Activated CD8-positive, alpha-beta T cell treated with anti-CD3 and anti-CD28 coated beads for 36 hours (primary cell): ENCODE results near the gene UBA52. TPM values are rescaled to one million over a fixed set of nuclear protein-coding genes. Genes with fewer than 3 reads are reported as not detected.

Source experiments
- ATAC-seq: fragments of 200-7000 bp; cut with Tn5 transposase; one replicate; pipeline ENCODE4 v1.10.0; 2021; ENCODE audit warnings: mild to moderate bottlenecking, moderate library complexity
- CTCF ChIA-PET: fragments of 350-600 bp; sonication (Branson Sonifier 250); formaldehyde crosslinking; loops from one replicate; lab custom pipeline; 2021; ENCODE audit warnings: antibody characterized with exemption; lab: Charles Lee
- POLR2A ChIA-PET: fragments of 350-600 bp; sonication (Branson Sonifier 250); formaldehyde crosslinking; loops from one replicate; lab custom pipeline; 2021; ENCODE audit warnings: antibody characterized with exemption; lab: Charles Lee
- DNase-seq: peaks from one replicate; pipeline ENCODE4 v3.0.0-alpha.2; 2020
- H3K27ac Mint-ChIP-seq: one replicate; pipeline ENCODE4 v1.8.0; 2021; ENCODE audit warnings: mild to moderate bottlenecking, mixed read lengths
- H3K27me3 Mint-ChIP-seq: one replicate; pipeline ENCODE4 v1.8.0; 2021; ENCODE audit warnings: mixed read lengths
- H3K36me3 Mint-ChIP-seq: one replicate; pipeline ENCODE4 v1.8.0; 2021; ENCODE audit warnings: low read depth, mixed read lengths
- H3K4me1 Mint-ChIP-seq: one replicate; pipeline ENCODE4 v1.8.0; 2021; ENCODE audit warnings: low read depth, mixed read lengths
- H3K4me3 Mint-ChIP-seq: one replicate; pipeline ENCODE4 v1.8.0; 2021; ENCODE audit warnings: mild to moderate bottlenecking, moderate library complexity, mixed read lengths
- H3K9me3 Mint-ChIP-seq: one replicate; pipeline ENCODE4 v1.8.0; 2021; ENCODE audit warnings: mixed read lengths
- CTCF ChIP-seq: fragments of 200-600 bp; IDR thresholded peaks from one replicate; pipeline ENCODE4 v1.8.0; 2022; ENCODE audit warnings: antibody characterized with exemption, mild to moderate bottlenecking
- intact Hi-C: fragments of 100-400 bp; cut with micrococcal nuclease; formaldehyde crosslinking; loops from one replicate; pipeline ENCODE4 v1.10.0; 2022
- total RNA-seq, 2 experiments: library from RNA; stranded (reverse); gene quantifications; one replicate each; pipeline ENCODE4 v1.2.3, GENCODE V29; 2021

The UBA52 gene
- total RNA-seq, 2 experiments from 2014 or later = 1,795 to 1,837 TPM

GRCh38 chr19:18551631-18552030 lies 20.0 kb upstream of the UBA52 start:
- DNase-seq (no peak), ATAC-seq (no peak)
- Mint-ChIP-seq H3K27me3 (no peaks in the 10 kb centered on the region), H3K36me3 (no peaks in the 10 kb centered on the region), H3K4me1 (no peaks in the 10 kb centered on the region), H3K4me3 (no peak overlapping the region), H3K27ac (no peak overlapping the region), H3K9me3 (no peaks in the 10 kb centered on the region)
- no peak for TF ChIP-seq CTCF
- POLR2A ChIA-PET = no interaction called here
- CTCF ChIA-PET = interaction anchor here (0.7 to 2.3 kb wide), 2 partner anchors 21 to 32 kb away, joined by 3 to 7 read pairs; no protein-coding TSS in a partner anchor
- intact Hi-C loops = no loop called here

- no peak for TF ChIP-seq CTCF
- H3K27ac Mint-ChIP-seq = peak within 1 kb of the TSS; percentile 95
Measured at GRCh38 chr19:18557411-18558201, 14.1 kb upstream of the UBA52 start, which contains the start of gene KXD1. KXD1 (plus strand) TSS chr19:18557870; CDS start chr19:18562057, 4,187 bp downstream.

GRCh38 chr19:18558202-18558555 lies 13.5 kb upstream of the UBA52 start:
- POLR2A ChIA-PET = interaction anchor here (0.8 to 4.6 kb wide), 15 partner anchors 10 to 611 kb away, joined by 3 to 21 read pairs (median 4); partner anchors contain the start of genes ELL, FKBP8, JUND and MEF2B

More at GRCh38 chr19:18557411-18558201, 14.1 kb upstream of the UBA52 start, which contains the start of gene KXD1:
- intact Hi-C loops = loop anchor here (5.0 kb wide), 1 partner anchor 35 kb away; the partner anchor contains the start of gene ELL
- ChIA-PET CTCF (interaction anchor here (1.0 to 4.4 kb wide), 7 partner anchors 13 to 106 kb away, joined by 3 to 20 read pairs (median 9); partner anchors contain the start of genes REX1BD and UBA52), POLR2A (interaction anchor here (0.8 to 4.6 kb wide), 15 partner anchors 11 to 612 kb away, joined by 3 to 21 read pairs (median 4); partner anchors contain the start of genes ELL, FKBP8, JUND and MEF2B)
- peak; percentile 99 for DNase-seq
- Mint-ChIP-seq H3K4me3 (peak within 1 kb of the TSS; percentile 90), H3K9me3 (no peaks in the 10 kb centered on the region), H3K27me3 (no peaks in the 10 kb centered on the region), H3K4me1 (peaks cover 15% of the 10 kb centered on the region), H3K36me3 (peaks cover 19% of the 10 kb centered on the region)
- ATAC-seq = peak; percentile 99

GRCh38 chr19:18558604-18559003 lies 13.1 kb upstream of the UBA52 start:
- POLR2A ChIA-PET = interaction anchor here (0.8 to 4.6 kb wide), 14 partner anchors 10 to 611 kb away, joined by 3 to 21 read pairs (median 4); partner anchors contain the start of genes ELL, FKBP8, JUND and MEF2B
- H3K36me3 Mint-ChIP-seq = peaks cover 26% of the 10 kb centered on the region
- peaks cover 15% of the 10 kb centered on the region for H3K4me1 Mint-ChIP-seq
- TF ChIP-seq CTCF = no peak
- intact Hi-C loops = loop anchor here (5.0 kb wide), 1 partner anchor 36 kb away; the partner anchor contains the start of gene ELL
- H3K27me3 Mint-ChIP-seq = no peaks in the 10 kb centered on the region
- peak overlapping the region; percentile 95 for H3K27ac Mint-ChIP-seq
- ATAC-seq (no peak), DNase-seq (no peak)
- H3K9me3 Mint-ChIP-seq = no peaks in the 10 kb centered on the region
- peak overlapping the region; percentile 90 for H3K4me3 Mint-ChIP-seq
- CTCF ChIA-PET = interaction anchor here (1.2 to 4.4 kb wide), 7 partner anchors 14 to 107 kb away, joined by 3 to 20 read pairs (median 6); partner anchors contain the start of genes ELL and REX1BD

More at GRCh38 chr19:18558202-18558555, 13.5 kb upstream of the UBA52 start:
- H3K4me3 Mint-ChIP-seq = peak overlapping the region; percentile 90
- no peak for TF ChIP-seq CTCF
- H3K27me3 Mint-ChIP-seq = no peaks in the 10 kb centered on the region
- intact Hi-C loops = loop anchor here (5.0 kb wide), 1 partner anchor 36 kb away; the partner anchor contains the start of gene ELL
- H3K27ac Mint-ChIP-seq = peak overlapping the region; percentile 95
- CTCF ChIA-PET = interaction anchor here (1.0 to 4.4 kb wide), 8 partner anchors 13 to 107 kb away, joined by 3 to 20 read pairs (median 6); partner anchors contain the start of genes ELL, REX1BD and UBA52
- peak; percentile 24 for DNase-seq
- peaks cover 15% of the 10 kb centered on the region for H3K4me1 Mint-ChIP-seq
- no peaks in the 10 kb centered on the region for H3K9me3 Mint-ChIP-seq
- H3K36me3 Mint-ChIP-seq = peaks cover 23% of the 10 kb centered on the region
- no peak for ATAC-seq
